Aorta (tissue), 5 donors: Measurements from ENCODE around the gene SH3RF3. TPM values are rescaled to one million over a fixed set of nuclear protein-coding genes. Genes with fewer than 3 reads are reported as not detected.
A peak's percentile ranks its signal among the peaks of the same experiment; 100 is the strongest.

Experiments
- ATAC-seq: fragments of 200-7000 bp; cut with Tn5 transposase; one replicate; pipeline ENCODE4 v1.9.1; 2022; ENCODE audit warnings: moderate library complexity; ENCODE audit not compliant: low FRiP score
- DNase-seq, 2 donors: peaks; one replicate each; pipeline ENCODE4 v3.0.0-alpha.2; 2020
- H3K27ac ChIP-seq, 2 donors: one replicate each; pipeline ENCODE4 v1.5.1; 2013; ENCODE audit warnings: low read length in 2 of 2, mild to moderate bottlenecking in 2 of 2, moderate library complexity in 2 of 2, control low read depth in 1 of 2, inconsistent platforms in 1 of 2, low read depth in 1 of 2
- H3K27me3 ChIP-seq, 2 donors: one replicate each; pipeline ENCODE4 v1.6.1; 2013; ENCODE audit warnings: control low read depth in 1 of 2, low read length in 1 of 2, mild to moderate bottlenecking in 1 of 2, moderate library complexity in 1 of 2; ENCODE audit not compliant: insufficient read depth in 2 of 2, control insufficient read depth in 1 of 2
- H3K36me3 ChIP-seq, 2 donors: one replicate each; pipeline ENCODE4 v1.6.1; 2013; ENCODE audit warnings: control low read depth in 1 of 2, low read length in 1 of 2, mild to moderate bottlenecking in 1 of 2; ENCODE audit not compliant: insufficient read depth in 2 of 2, control insufficient read depth in 1 of 2
- H3K4me1 ChIP-seq, 2 donors: one replicate each; pipeline ENCODE4 v1.6.1; 2013; ENCODE audit warnings: low read length in 2 of 2, control low read depth in 1 of 2, mild to moderate bottlenecking in 1 of 2, moderate library complexity in 1 of 2; ENCODE audit not compliant: insufficient read depth in 2 of 2, control insufficient read depth in 1 of 2
- H3K4me3 ChIP-seq, 2 donors: one replicate each; pipeline ENCODE4 v1.5.1; 2013; ENCODE audit warnings: low read length in 2 of 2, control low read depth in 1 of 2, mild to moderate bottlenecking in 1 of 2
- H3K9me3 ChIP-seq: one replicate; pipeline ENCODE4 v1.6.1; 2013; ENCODE audit warnings: mild to moderate bottlenecking, low read length; ENCODE audit not compliant: control insufficient read depth
- WGBS, 2 donors: extraction: QIAGEN DNeasy Blood & Tissue Kit; methylation state at CpG; one replicate each; pipeline ENCODE4 v1.1.7; 2013; 5-methylcytosine and 5-hydroxymethylcytosine counted together
- intact Hi-C, 2 donors: fragments of 100-400 bp; cut with DNase I; formaldehyde crosslinking; loops; one replicate each; pipeline versions ENCODE4 v1.14.2 to v1.15.0; 2022
- polyA plus RNA-seq, 2 donors: library from polyadenylated mRNA; stranded (reverse); fragments of 200-250 nt; gene quantifications; one replicate each; pipeline ENCODE4 v1.2.3, GENCODE V29; 2013
- total RNA-seq, 2 donors: library from RNA; stranded (reverse); fragmentation: NEBNext Ultra II Directional; extraction: Animal tissue kit (Norgen Biotek cat#: 25700); gene quantifications; one replicate each; pipeline ENCODE4 v1.2.1, GENCODE V29; 2021
- donor health status: healthy with polysubstance abuse.
- donor health status: Bipolar disorder and iron deficiency.
- donor health status: DM: no; HTN: no; CAD: no.
- donor health status: DM: no; HTN: no; CAD: no.
- donor health status: DM: yes; HTN: yes; CAD: no.

Gene SH3RF3
- total and polyA plus RNA-seq, 4 donors, result 3.1 to 24.4 (median 18.0) TPM

- ATAC-seq, result no peak
- Histone ChIP-seq H3K9me3 (no peaks in the 10 kb centered on the region), H3K4me3 (no peak overlapping the region), H3K36me3 (peaks cover 0 to 2% of the 10 kb centered on the region in 2 donors), H3K27me3 (no peaks in the 10 kb centered on the region), H3K27ac (no peak overlapping the region), H3K4me1 (no peaks in the 10 kb centered on the region)
- 91 to 96% methylated on average over 2 of the region's 2 CpGs for WGBS, 2 donors
- no peak for DNase-seq
- intact Hi-C loops, result no loop called here
These were observed 313.8 kb downstream of the SH3RF3 start for GRCh38 chr2:109442715-109443319.

GRCh38 chr2:109444916-109445315 is 315.9 kb downstream of the SH3RF3 start:
- H3K27me3 ChIP-seq, result no peaks in the 10 kb centered on the region
- H3K9me3 ChIP-seq, result no peaks in the 10 kb centered on the region
- ATAC-seq, result no peak
- no peaks in the 10 kb centered on the region for H3K4me1 ChIP-seq
- H3K4me3 ChIP-seq, result no peak overlapping the region
- H3K27ac ChIP-seq, result no peak overlapping the region
- no peak for DNase-seq
- H3K36me3 ChIP-seq, result peaks cover 0 to 2% of the 10 kb centered on the region in 2 donors
- intact Hi-C loops, result loop anchor here in 1 of 2 donors (5.0 kb wide), 1 partner anchor 47 kb away; no protein-coding TSS in a partner anchor

GRCh38 chr2:109446278-109447131 is 317.5 kb downstream of the SH3RF3 start:
- intact Hi-C loops, result loop anchor here in 1 of 2 donors (5.0 kb wide), 1 partner anchor 46 kb away; no protein-coding TSS in a partner anchor
- no peaks in the 10 kb centered on the region for H3K4me1 ChIP-seq
- H3K27me3 ChIP-seq, result no peaks in the 10 kb centered on the region
- ATAC-seq (peak; percentile 36), DNase-seq (peak; percentile 39 to 74)
- H3K4me3 ChIP-seq, result no peak overlapping the region
- 43 to 51% methylated on average over 20 of the region's 20 CpGs for WGBS, 2 donors
- peaks cover 0 to 2% of the 10 kb centered on the region in 2 donors for H3K36me3 ChIP-seq
- H3K9me3 ChIP-seq, result no peaks in the 10 kb centered on the region
- peak overlapping the region; percentile 79 to 82 for H3K27ac ChIP-seq

GRCh38 chr2:109447251-109447661 is 318.3 kb downstream of the SH3RF3 start:
- WGBS, 2 donors, result 7 to 11% methylated on average over 9 of the region's 9 CpGs
- Histone ChIP-seq H3K4me3 (no peak overlapping the region), H3K27me3 (no peaks in the 10 kb centered on the region), H3K9me3 (no peaks in the 10 kb centered on the region), H3K4me1 (no peaks in the 10 kb centered on the region), H3K27ac (peak overlapping the region in 1 of 2 donors; percentile 78), H3K36me3 (peaks cover 0 to 2% of the 10 kb centered on the region in 2 donors)
- intact Hi-C loops, result loop anchor here in 1 of 2 donors (5.0 kb wide), 1 partner anchor 45 kb away; no protein-coding TSS in a partner anchor
- DNase-seq (peak; percentile 41 to 70), ATAC-seq (peak; percentile 33)

- DNase-seq, result peak in 1 of 2 donors; percentile 39
- ATAC-seq, result no peak
- intact Hi-C loops, result loop anchor here in 1 of 2 donors (5.0 kb wide), 1 partner anchor 45 kb away; no protein-coding TSS in a partner anchor
- Histone ChIP-seq H3K27me3 (no peaks in the 10 kb centered on the region), H3K27ac (peak overlapping the region in 1 of 2 donors; percentile 89), H3K36me3 (peaks cover 0 to 2% of the 10 kb centered on the region in 2 donors), H3K9me3 (no peaks in the 10 kb centered on the region), H3K4me3 (no peak overlapping the region), H3K4me1 (no peaks in the 10 kb centered on the region)
- WGBS, 2 donors, result 43 to 48% methylated on average over 6 of the region's 6 CpGs
These were observed 318.8 kb downstream of the SH3RF3 start for GRCh38 chr2:109447776-109448175.

- peaks cover 0 to under 1% of the 10 kb centered on the region in 2 donors for H3K36me3 ChIP-seq
- no peaks in the 10 kb centered on the region for H3K9me3 ChIP-seq
- intact Hi-C loops, result loop anchor here in 1 of 2 donors (5.0 kb wide), 1 partner anchor 44 kb away; no protein-coding TSS in a partner anchor
- 90 to 95% methylated on average over 4 of the region's 4 CpGs for WGBS, 2 donors
- H3K4me3 ChIP-seq, result no peak overlapping the region
- H3K4me1 ChIP-seq, result no peaks in the 10 kb centered on the region
- H3K27me3 ChIP-seq, result no peaks in the 10 kb centered on the region
- DNase-seq (no peak), ATAC-seq (no peak)
- H3K27ac ChIP-seq, result peak overlapping the region in 1 of 2 donors; percentile 89
These were observed 319.2 kb downstream of the SH3RF3 start for GRCh38 chr2:109448207-109448606.

- ATAC-seq, result no peak
- peak overlapping the region in 1 of 2 donors; percentile 3 for H3K27ac ChIP-seq
- peak; percentile 67 to 78 for DNase-seq
These were observed 320.2 kb downstream of the SH3RF3 start for GRCh38 chr2:109448946-109449788.

More at GRCh38 chr2:109448946-109449788, 320.2 kb downstream of the SH3RF3 start:
- Histone ChIP-seq H3K4me1 (no peaks in the 10 kb centered on the region), H3K9me3 (no peaks in the 10 kb centered on the region), H3K4me3 (no peak overlapping the region), H3K27me3 (no peaks in the 10 kb centered on the region), H3K36me3 (no peaks in the 10 kb centered on the region)
- intact Hi-C loops, result loop anchor here in 1 of 2 donors (5.0 kb wide), 1 partner anchor 43 kb away; no protein-coding TSS in a partner anchor
- WGBS, 2 donors, result 44 to 47% methylated on average over 20 of the region's 20 CpGs
